SK-N-MC (cell line): Measurements from ENCODE around the gene BABAM2.

ENCODE experiments used
- DNase-seq: peaks from one replicate; pipeline ENCODE4 v3.0.0-alpha.2; 2011; ENCODE audit warnings: low read depth, low spot score
- H3K27ac ChIP-seq: fragments of 200-600 bp; sonication (generic); 2 replicates; pipeline ENCODE4 v1.5.1; 2016; ENCODE audit warnings: mixed run types
- H3K36me3 ChIP-seq: fragments of 200-600 bp; sonication (generic); 2 replicates; pipeline ENCODE4 v1.6.1; 2017; ENCODE audit warnings: antibody characterized with exemption, low read length, mixed read lengths; ENCODE audit not compliant: insufficient read depth
- H3K4me3 ChIP-seq: fragments of 200-600 bp; sonication (generic); 2 replicates; pipeline ENCODE4 v1.5.1; 2016
- H3K9ac ChIP-seq: fragments of 200-600 bp; sonication (generic); 2 replicates; pipeline ENCODE4 v1.8.0; 2017; ENCODE audit warnings: mixed run types, mixed read lengths; ENCODE audit not compliant: insufficient read length
- H3K9me3 ChIP-seq: fragments of 200-600 bp; sonication (generic); 2 replicates; pipeline ENCODE4 v1.6.1; 2017; ENCODE audit warnings: low read depth, mild to moderate bottlenecking, antibody characterized with exemption, low read length, moderate library complexity, mixed read lengths
- EZH2 ChIP-seq: fragments of 200-600 bp; sonication (generic); IDR thresholded peaks from one replicate; pipeline ENCODE4 v1.6.1; 2017; ENCODE audit warnings: antibody characterized with exemption
- FOXP2 ChIP-seq: optimal IDR thresholded peaks from 2 replicates; pipeline ENCODE3; 2011; ENCODE audit warnings: mild to moderate bottlenecking, moderate library complexity; ENCODE audit not compliant: insufficient read depth; ENCODE audit errors: extremely low read length, control extremely low read depth
- POLR2AphosphoS5 ChIP-seq: IDR thresholded peaks from 2 replicates; pipeline ENCODE4 v1.6.1; 2012; ENCODE audit warnings: mild to moderate bottlenecking, low read depth, low read length, borderline replicate concordance

Gene BABAM2

DNA sequence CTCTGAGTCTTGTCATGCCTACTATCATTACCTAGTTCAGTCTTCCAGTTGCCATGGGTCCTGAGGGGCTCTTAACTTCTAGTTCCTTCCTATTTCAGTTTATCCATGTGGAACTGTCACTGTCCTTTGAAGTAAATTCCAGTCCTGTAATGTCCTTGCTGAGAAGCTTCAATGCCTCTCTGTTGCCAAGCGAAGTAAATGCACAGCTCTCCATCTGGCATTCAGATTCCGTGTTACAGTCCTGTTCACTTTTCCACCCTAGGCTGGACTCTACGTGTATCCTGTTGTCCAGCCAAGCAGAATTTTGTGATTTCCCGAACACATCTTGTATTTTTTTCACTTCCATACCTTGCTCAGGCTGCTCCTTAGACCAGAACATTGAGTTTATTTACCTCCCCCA, 245.3 kb downstream of the BABAM2 start:
- H3K9ac ChIP-seq = no peak overlapping the region
- DNase-seq = no peak
- no peak overlapping the region for H3K4me3 ChIP-seq
- no peaks in the 10 kb centered on the region for H3K9me3 ChIP-seq
- H3K27ac ChIP-seq = no peak overlapping the region
- H3K36me3 ChIP-seq = no peaks in the 10 kb centered on the region
- TF ChIP-seq EZH2 (no peak), FOXP2 (no peak), POLR2AphosphoS5 (no peak)

DNA sequence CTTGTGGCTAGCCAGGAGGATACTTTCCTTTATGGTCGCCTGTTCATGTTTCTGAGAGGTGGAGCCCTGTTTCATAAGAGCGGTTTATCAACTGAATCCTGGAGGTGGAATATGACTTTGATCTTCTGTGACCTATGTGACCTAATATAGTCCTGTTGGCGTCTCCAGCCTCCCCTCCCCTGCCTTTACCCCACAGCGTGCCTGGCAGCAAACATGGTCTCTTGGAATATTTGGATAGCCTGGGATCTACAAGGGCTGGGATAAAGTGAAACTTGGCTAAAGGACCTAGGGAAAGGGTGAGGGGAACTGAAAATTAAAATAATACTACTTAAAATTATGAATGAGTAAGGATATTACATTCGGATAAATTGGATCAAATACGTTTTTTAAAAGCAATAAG, 246.0 kb downstream of the BABAM2 start:
- H3K36me3 ChIP-seq = no peaks in the 10 kb centered on the region
- H3K27ac ChIP-seq = peak overlapping the region; percentile 90; the same call in 1 of the 2 replicates
- no peaks in the 10 kb centered on the region for H3K9me3 ChIP-seq
- DNase-seq = no peak
- TF ChIP-seq POLR2AphosphoS5 (no peak), FOXP2 (no peak), EZH2 (no peak)
- no peak overlapping the region for H3K9ac ChIP-seq
- H3K4me3 ChIP-seq = peak overlapping the region; percentile 60; the same call in 1 of the 2 replicates

DNA sequence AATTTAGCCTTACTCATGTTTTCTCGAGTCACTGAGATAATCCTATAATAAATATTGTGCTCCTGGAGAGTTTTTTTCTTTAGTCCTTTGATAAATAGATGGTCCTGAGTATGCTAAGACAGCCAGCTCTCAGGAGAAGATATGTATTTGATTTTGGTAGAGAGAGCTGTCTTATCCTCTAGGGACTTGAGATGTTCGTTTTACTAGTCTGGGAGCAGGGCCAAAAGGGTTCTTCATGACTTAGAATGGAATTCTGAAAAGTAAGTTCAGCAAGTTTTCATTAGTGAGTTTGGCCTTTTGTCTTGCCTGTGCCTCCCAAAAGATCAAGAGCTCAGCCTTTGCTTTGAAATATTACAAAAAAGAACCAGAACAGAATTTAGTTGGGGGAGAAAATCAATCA, 246.7 kb downstream of the BABAM2 start:
- Histone ChIP-seq H3K27ac (peak overlapping the region; percentile 90), H3K9me3 (no peaks in the 10 kb centered on the region), H3K4me3 (peak overlapping the region; percentile 60), H3K9ac (peak overlapping the region; percentile 59), H3K36me3 (no peaks in the 10 kb centered on the region)
- peak; percentile 97 for DNase-seq
- TF ChIP-seq FOXP2 = no peak
- no peak for TF ChIP-seq EZH2
- TF ChIP-seq POLR2AphosphoS5 = no peak

DNA sequence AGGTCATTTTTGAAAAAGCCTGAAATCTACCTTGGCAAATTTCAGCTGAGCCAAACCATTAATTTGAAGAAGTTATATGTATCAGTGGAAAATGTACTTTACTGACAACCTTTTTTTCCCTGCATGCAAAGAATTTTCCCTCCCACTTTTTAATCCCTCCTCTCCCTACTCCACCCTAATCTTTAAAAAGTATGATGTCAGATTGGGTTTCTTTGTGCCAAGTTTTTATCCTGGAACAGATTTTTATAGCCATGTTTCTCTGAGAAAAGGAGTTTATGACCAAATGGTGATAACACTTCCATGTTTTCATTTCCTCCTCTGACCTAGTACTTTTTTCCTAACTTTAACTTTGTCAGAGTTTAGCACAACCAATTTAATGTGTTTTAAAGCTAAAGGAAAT, 251.9 kb downstream of the BABAM2 start:
- no peaks in the 10 kb centered on the region for H3K9me3 ChIP-seq
- no peak for DNase-seq
- no peak overlapping the region for H3K9ac ChIP-seq
- H3K4me3 ChIP-seq = no peak overlapping the region
- no peaks in the 10 kb centered on the region for H3K36me3 ChIP-seq
- no peak for TF ChIP-seq POLR2AphosphoS5
- no peak for TF ChIP-seq EZH2
- no peak overlapping the region for H3K27ac ChIP-seq

DNA sequence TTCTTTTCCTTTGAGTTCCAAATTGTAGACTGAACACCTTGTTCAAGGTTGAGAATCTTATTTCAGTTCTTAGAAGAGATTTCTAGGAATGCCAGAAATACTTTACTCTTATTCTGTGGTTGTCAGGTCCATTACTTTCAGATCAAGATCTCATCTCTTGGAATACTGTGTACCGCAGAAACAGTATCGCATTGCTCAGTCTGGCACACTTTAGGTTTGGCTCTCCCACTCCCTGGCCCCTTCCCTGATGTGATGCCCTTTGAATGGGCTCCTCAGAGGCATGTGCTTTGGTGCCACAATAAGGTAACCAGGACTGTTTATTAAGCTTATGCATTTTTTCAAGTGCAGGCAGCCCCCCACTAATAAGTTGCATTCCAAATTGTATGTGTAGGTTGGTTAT, 257.5 kb downstream of the BABAM2 start:
- DNase-seq = no peak
- no peak overlapping the region for H3K27ac ChIP-seq
- no peaks in the 10 kb centered on the region for H3K36me3 ChIP-seq
- H3K4me3 ChIP-seq = no peak overlapping the region
- H3K9me3 ChIP-seq = no peaks in the 10 kb centered on the region
- no peak overlapping the region for H3K9ac ChIP-seq
- no peak for TF ChIP-seq POLR2AphosphoS5
- TF ChIP-seq EZH2 = no peak
- TF ChIP-seq FOXP2 = no peak

DNA sequence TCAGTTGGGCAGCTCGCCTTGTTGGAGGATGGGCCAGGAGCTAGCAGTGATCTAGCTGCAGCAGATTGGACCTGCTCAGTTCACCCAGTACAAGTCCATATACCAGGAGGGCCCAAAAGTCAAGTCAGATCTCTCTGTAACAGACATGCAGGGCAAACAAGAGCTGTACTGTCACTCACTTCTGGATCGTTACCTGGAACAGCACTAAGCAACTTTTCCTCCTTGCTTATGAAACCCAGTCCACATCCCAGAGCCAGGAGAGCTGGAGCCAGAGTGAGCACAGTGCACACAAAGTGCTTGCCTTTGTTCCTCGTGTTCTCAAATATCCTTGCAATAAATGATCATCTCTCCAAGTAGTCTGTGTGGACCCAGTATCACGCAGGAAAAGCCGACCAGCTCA, 258.0 kb downstream of the BABAM2 start:
- no peak for DNase-seq
- Histone ChIP-seq H3K9ac (no peak overlapping the region), H3K36me3 (no peaks in the 10 kb centered on the region)

DNA sequence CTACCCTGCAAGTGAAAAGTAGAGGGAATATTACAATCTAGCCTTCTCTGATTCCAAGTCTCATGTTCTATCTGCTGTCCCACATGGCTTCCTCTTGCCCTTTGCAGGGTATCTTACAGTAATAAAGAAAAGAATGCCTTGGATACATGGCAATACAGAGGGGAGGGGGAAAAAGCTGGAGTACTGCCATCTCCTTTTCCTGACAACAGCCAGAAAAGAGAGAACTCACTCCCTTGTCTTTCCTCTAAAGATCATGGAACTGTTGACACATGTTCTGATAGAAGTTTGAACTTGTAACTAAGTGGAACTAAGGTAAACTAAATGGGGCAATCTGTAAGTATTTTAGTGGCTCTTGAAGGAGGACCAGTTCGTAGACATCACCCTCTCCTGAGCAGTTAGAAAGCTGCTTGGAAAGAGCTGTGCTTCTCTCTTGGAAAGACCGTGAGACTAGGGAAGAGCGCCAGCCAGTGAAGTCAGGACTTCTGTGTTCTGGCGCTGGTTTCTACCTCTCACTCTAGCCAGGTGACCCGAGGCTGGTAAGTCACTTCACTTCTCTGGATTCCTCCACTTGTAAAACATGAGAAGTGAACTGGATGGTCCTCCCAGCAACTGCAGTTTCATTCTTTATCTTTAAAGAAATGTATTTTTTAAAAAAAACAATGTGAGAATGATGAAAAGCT, 259.8 kb downstream of the BABAM2 start:
- Histone ChIP-seq H3K9me3 (no peaks in the 10 kb centered on the region), H3K4me3 (no peak overlapping the region), H3K36me3 (no peaks in the 10 kb centered on the region), H3K27ac (no peak overlapping the region), H3K9ac (no peak overlapping the region)
- DNase-seq = no peak
- no peak for TF ChIP-seq FOXP2
- TF ChIP-seq POLR2AphosphoS5 = no peak
- no peak for TF ChIP-seq EZH2

More for the DNA sequence above, 258.0 kb downstream of the BABAM2 start:
- TF ChIP-seq EZH2 (no peak), POLR2AphosphoS5 (no peak), FOXP2 (no peak)
- H3K4me3 ChIP-seq = no peak overlapping the region
- no peaks in the 10 kb centered on the region for H3K9me3 ChIP-seq
- H3K27ac ChIP-seq = no peak overlapping the region

DNA sequence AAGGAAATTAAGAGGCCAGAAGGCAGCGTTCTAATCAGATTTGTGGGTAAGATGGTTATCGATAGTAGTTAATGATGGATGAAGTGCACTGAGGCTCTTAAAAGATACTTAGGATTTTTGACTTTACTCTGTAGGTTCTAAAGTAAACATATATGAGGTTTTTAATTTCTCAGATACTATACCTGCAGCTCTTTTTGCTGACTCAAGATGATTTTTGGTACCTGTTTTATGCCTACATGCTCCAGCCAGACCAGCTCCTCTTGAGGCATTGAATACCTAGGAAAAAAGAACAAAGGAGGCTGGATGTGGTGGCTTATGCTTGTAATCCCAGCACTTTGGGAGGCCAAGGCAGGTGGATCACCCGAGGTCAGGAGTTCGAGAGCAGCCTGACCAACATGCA, 260.5 kb downstream of the BABAM2 start:
- no peak overlapping the region for H3K27ac ChIP-seq
- H3K9ac ChIP-seq = no peak overlapping the region
- H3K9me3 ChIP-seq = no peaks in the 10 kb centered on the region
- DNase-seq = no peak
- H3K4me3 ChIP-seq = no peak overlapping the region
- no peaks in the 10 kb centered on the region for H3K36me3 ChIP-seq
- TF ChIP-seq FOXP2 = no peak
- TF ChIP-seq POLR2AphosphoS5 = no peak
- no peak for TF ChIP-seq EZH2

DNA sequence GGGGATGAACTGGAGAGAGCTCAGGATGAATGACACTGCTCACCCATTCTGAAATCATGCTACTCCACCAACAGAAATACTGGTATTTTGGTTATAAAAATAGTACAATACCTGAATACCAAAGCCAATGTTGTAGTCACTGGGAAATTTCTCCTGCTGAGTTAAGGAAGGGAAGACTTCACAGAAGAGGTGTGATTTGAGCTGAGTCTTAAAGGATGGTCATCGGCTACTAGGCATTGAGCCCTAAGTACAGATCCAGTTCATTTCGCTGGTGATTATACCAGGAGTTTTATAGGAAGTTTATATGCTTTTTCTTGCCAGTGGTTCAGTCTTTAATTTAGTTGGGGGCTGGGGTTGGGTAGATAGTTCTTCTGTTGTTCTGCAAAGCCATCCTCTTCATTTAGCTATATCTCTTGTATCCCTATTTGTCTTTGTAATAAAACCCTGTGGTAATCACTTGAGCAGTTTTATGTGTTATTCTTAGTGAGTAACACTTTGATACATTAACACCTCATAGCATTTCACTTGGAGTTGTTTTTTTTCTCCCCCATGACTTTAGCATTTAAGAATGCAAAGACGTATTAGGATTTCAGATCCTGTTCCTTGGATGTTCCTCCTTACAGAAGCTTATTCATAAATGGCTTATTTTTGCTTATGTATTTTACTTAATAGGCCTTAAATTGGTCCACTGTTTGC, 262.2 kb downstream of the BABAM2 start:
- DNase-seq = no peak
- TF ChIP-seq POLR2AphosphoS5 = no peak
- no peak for TF ChIP-seq FOXP2
- TF ChIP-seq EZH2 = no peak
- no peak overlapping the region for H3K27ac ChIP-seq

More for the DNA sequence above, 262.2 kb downstream of the BABAM2 start:
- H3K36me3 ChIP-seq = no peaks in the 10 kb centered on the region
- no peak overlapping the region for H3K4me3 ChIP-seq
- no peak overlapping the region for H3K9ac ChIP-seq
- no peaks in the 10 kb centered on the region for H3K9me3 ChIP-seq
